Panc1 (cell line): ENCODE data around the gene MPND. TPM values are rescaled to one million over a fixed set of nuclear protein-coding genes. Genes with fewer than 3 reads are reported as not detected.

Source experiments
- ATAC-seq: fragments of 200-7000 bp; cut with Tn5 transposase; 2 replicates; pipeline ENCODE4 v1.9.1; 2020; ENCODE audit warnings: mild to moderate bottlenecking, moderate library complexity
- BruUV-seq: library from RNA; stranded (reverse); fragments of 400-500 nt; replicated peaks from 2 replicates; lab custom pipeline; 2021; lab: Mats Ljungman, UMichigan
- CTCF ChIA-PET: fragments of 300-600 bp; sonication (Branson Sonifier 250); formaldehyde crosslinking; loops from one replicate; lab custom pipeline; 2022; ENCODE audit warnings: antibody characterized with exemption; lab: Charles Lee
- POLR2A ChIA-PET: fragments of 300-600 bp; sonication (Branson Sonifier 250); formaldehyde crosslinking; loops from one replicate; lab custom pipeline; 2022; ENCODE audit warnings: antibody characterized with exemption; lab: Charles Lee
- DNase-seq: peaks from one replicate; pipeline ENCODE4 v3.0.0-alpha.2; 2010; ENCODE audit warnings: low read depth, low spot score
- H3K27ac ChIP-seq: 2 replicates; pipeline ENCODE4 v1.5.1; 2011; ENCODE audit warnings: mild to moderate bottlenecking, low read length, inconsistent platforms
- H3K27me3 ChIP-seq: fragments of 200-500 bp; sonication (Bioruptor generic); 2 replicates; pipeline ENCODE4 v1.6.0; 2014; ENCODE audit warnings: low read length, inconsistent platforms; ENCODE audit not compliant: control insufficient read depth, insufficient read depth
- H3K36me3 ChIP-seq: fragments of 200-500 bp; sonication (Bioruptor generic); 2 replicates; pipeline ENCODE4 v1.5.1; 2014; ENCODE audit warnings: inconsistent platforms, mild to moderate bottlenecking, low read length, moderate library complexity; ENCODE audit not compliant: control insufficient read depth, insufficient read depth
- H3K4me1 ChIP-seq: 2 replicates; pipeline ENCODE4 v1.5.1; 2011; ENCODE audit warnings: inconsistent platforms, mild to moderate bottlenecking, low read length, moderate library complexity; ENCODE audit not compliant: control insufficient read depth, insufficient read depth
- H3K4me3 ChIP-seq, 2 experiments: 2 replicates each; pipeline ENCODE4 v1.5.1; 2011 to 2012; ENCODE audit warnings: low read depth in 2 of 2, low read length in 2 of 2, mild to moderate bottlenecking in 2 of 2, inconsistent platforms in 1 of 2, moderate library complexity in 1 of 2
- H3K9me3 ChIP-seq: fragments of 200-500 bp; sonication (Bioruptor generic); 2 replicates; pipeline ENCODE4 v1.5.1; 2014; ENCODE audit warnings: low read depth, mild to moderate bottlenecking, inconsistent platforms, low read length, moderate library complexity; ENCODE audit not compliant: control insufficient read depth, insufficient read depth
- CTCF ChIP-seq: fragments of 450-650 bp; IDR thresholded peaks from 2 replicates; pipeline ENCODE4 v1.5.1; 2017; ENCODE audit warnings: mild to moderate bottlenecking
- POLR2AphosphoS5 ChIP-seq: IDR thresholded peaks from 2 replicates; pipeline ENCODE4 v1.6.1; 2012; ENCODE audit warnings: mild to moderate bottlenecking, low read depth, low read length, moderate library complexity
- REST ChIP-seq, 2 experiments: IDR thresholded peaks; 2 replicates each; pipeline ENCODE4 v1.6.1; 2011 to 2012; ENCODE audit warnings: low read depth in 2 of 2, control low read depth in 1 of 2, low read length in 1 of 2, mild to moderate bottlenecking in 1 of 2, moderate library complexity in 1 of 2; ENCODE audit not compliant: insufficient read depth in 1 of 2
- SIN3A ChIP-seq: IDR thresholded peaks from 2 replicates; pipeline ENCODE4 v1.6.1; 2012; ENCODE audit warnings: low read depth, mild to moderate bottlenecking, low read length, moderate library complexity, borderline replicate concordance; ENCODE audit not compliant: insufficient read depth
- TCF7L2 ChIP-seq: IDR thresholded peaks from 2 replicates; pipeline ENCODE4 v1.6.1; 2011; ENCODE audit warnings: mild to moderate bottlenecking, low read depth, low read length, inconsistent platforms
- in situ Hi-C: cut with HindIII; loops from 2 replicates; pipeline ENCODE4 v1.10.0; 2016; ENCODE audit warnings: low sequenced_read_pairs, low pct_unique_long_range_greater_than_20kb
- intact Hi-C: fragments of 100-400 bp; cut with micrococcal nuclease; formaldehyde crosslinking; loops from one replicate; pipeline ENCODE4 v1.10.0; 2022; ENCODE audit not compliant: unreplicated experiment
- total RNA-seq: library from RNA; stranded (reverse); gene quantifications from one replicate; pipeline ENCODE4 v1.2.1, GENCODE V29; 2021; ENCODE audit not compliant: unreplicated experiment

MPND gene
- total RNA-seq, 1 experiment from 2014 or later = 22.9 TPM

- in situ Hi-C loops = no loop called here
- ATAC-seq (no peak), DNase-seq (no peak)
- H3K4me3 ChIP-seq = no peak overlapping the region
- peak overlapping the region; percentile 92 for H3K27ac ChIP-seq
- no peaks in the 10 kb centered on the region for H3K27me3 ChIP-seq
- ChIA-PET POLR2A (no interaction called here), CTCF (no interaction called here)
- intact Hi-C loops = no loop called here
- peaks cover 83% of the 10 kb centered on the region for H3K4me1 ChIP-seq
- no peak for TF ChIP-seq POLR2AphosphoS5
- no peak for TF ChIP-seq SIN3A
- no peak for TF ChIP-seq REST (IDR thresholded peaks at IDR 0.05; ENCODE audit: insufficient read depth in 1 of 2, low read depth in 2 of 2, low read length in 1 of 2)
- TF ChIP-seq TCF7L2 = no peak
- TF ChIP-seq CTCF = no peak
- H3K9me3 ChIP-seq = no peaks in the 10 kb centered on the region
- no peaks in the 10 kb centered on the region for H3K36me3 ChIP-seq
- BruUV-seq = no TSS peak
Measured at GRCh38 chr19:4371247-4372164, 28.1 kb downstream of the MPND start.

GRCh38 chr19:4372165-4373012, 29.0 kb downstream of the MPND start:
- intact Hi-C loops = no loop called here
- POLR2A ChIA-PET = no interaction called here
- H3K4me1 ChIP-seq = peaks cover 89% of the 10 kb centered on the region
- ATAC-seq (no peak), DNase-seq (no peak)
- CTCF ChIA-PET = no interaction called here
- in situ Hi-C loops = no loop called here
- no peaks in the 10 kb centered on the region for H3K9me3 ChIP-seq
- BruUV-seq = no TSS peak
- H3K27me3 ChIP-seq = no peaks in the 10 kb centered on the region
- TF ChIP-seq SIN3A = no peak
- TF ChIP-seq CTCF = no peak
- no peak for TF ChIP-seq POLR2AphosphoS5
- no peak for TF ChIP-seq TCF7L2
- TF ChIP-seq REST (IDR thresholded peaks at IDR 0.05; ENCODE audit: insufficient read depth in 1 of 2, low read depth in 2 of 2, low read length in 1 of 2) = no peak
- no peak overlapping the region for H3K4me3 ChIP-seq
- peak overlapping the region; percentile 92 for H3K27ac ChIP-seq
- H3K36me3 ChIP-seq = no peaks in the 10 kb centered on the region
